ENCODE measurements around the gene GHR. TPM values are rescaled to one million over a fixed set of nuclear protein-coding genes. Genes with fewer than 3 reads are reported as not detected.

The GHR gene
- total and polyA plus RNA-seq, 10 of the 15 experiments (the other 5 are each of a cell fraction or from before 2014, with no cell fraction given): 0.23 to 10.2 (median 0.48) TPM

DNA sequence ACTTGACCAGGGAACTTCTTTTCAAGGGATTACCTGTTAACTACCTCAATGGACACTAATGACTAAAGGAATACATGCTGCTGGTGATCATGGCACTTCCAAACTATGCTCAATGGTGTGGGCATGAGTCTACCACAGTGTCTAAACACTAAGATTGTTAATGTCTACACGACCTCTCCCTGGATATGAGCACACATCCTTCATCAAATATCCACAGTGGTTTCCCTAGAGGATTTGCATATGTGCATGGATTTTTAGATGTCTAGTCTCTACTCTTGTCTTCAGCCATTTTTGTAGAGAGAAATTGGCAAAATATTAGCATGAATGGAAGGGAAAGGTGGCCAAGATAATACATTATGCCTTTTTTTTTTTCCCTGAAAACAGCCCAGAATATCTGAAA, 220.1 kb downstream of the GHR start (continued):
- TF ChIP-seq, protein P1, sequence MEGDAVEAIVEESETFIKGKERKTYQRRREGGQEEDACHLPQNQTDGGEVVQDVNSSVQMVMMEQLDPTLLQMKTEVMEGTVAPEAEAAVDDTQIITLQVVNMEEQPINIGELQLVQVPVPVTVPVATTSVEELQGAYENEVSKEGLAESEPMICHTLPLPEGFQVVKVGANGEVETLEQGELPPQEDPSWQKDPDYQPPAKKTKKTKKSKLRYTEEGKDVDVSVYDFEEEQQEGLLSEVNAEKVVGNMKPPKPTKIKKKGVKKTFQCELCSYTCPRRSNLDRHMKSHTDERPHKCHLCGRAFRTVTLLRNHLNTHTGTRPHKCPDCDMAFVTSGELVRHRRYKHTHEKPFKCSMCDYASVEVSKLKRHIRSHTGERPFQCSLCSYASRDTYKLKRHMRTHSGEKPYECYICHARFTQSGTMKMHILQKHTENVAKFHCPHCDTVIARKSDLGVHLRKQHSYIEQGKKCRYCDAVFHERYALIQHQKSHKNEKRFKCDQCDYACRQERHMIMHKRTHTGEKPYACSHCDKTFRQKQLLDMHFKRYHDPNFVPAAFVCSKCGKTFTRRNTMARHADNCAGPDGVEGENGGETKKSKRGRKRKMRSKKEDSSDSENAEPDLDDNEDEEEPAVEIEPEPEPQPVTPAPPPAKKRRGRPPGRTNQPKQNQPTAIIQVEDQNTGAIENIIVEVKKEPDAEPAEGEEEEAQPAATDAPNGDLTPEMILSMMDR (IDR thresholded peaks at IDR 0.05 in 2 of 3, conservative IDR thresholded peaks at IDR 0.05 in 1 of 3; ENCODE audit: control insufficient read depth in 2 of 3, extremely low read depth in 1 of 3, insufficient read depth in 1 of 3, low read depth in 3 of 3, low read length in 3 of 3): no peak
- TF ChIP-seq, protein P2, sequence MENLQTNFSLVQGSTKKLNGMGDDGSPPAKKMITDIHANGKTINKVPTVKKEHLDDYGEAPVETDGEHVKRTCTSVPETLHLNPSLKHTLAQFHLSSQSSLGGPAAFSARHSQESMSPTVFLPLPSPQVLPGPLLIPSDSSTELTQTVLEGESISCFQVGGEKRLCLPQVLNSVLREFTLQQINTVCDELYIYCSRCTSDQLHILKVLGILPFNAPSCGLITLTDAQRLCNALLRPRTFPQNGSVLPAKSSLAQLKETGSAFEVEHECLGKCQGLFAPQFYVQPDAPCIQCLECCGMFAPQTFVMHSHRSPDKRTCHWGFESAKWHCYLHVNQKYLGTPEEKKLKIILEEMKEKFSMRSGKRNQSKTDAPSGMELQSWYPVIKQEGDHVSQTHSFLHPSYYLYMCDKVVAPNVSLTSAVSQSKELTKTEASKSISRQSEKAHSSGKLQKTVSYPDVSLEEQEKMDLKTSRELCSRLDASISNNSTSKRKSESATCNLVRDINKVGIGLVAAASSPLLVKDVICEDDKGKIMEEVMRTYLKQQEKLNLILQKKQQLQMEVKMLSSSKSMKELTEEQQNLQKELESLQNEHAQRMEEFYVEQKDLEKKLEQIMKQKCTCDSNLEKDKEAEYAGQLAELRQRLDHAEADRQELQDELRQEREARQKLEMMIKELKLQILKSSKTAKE (IDR thresholded peaks at IDR 0.05; ENCODE audit: low read depth, poor library complexity, severe bottlenecking): no peak
- TF ChIP-seq ATF7 (IDR thresholded peaks at IDR 0.05; ENCODE audit: low read depth) (no peak), MEF2A (IDR thresholded peaks at IDR 0.05; ENCODE audit: insufficient read depth, low read depth, low read length) (no peak)

DNA sequence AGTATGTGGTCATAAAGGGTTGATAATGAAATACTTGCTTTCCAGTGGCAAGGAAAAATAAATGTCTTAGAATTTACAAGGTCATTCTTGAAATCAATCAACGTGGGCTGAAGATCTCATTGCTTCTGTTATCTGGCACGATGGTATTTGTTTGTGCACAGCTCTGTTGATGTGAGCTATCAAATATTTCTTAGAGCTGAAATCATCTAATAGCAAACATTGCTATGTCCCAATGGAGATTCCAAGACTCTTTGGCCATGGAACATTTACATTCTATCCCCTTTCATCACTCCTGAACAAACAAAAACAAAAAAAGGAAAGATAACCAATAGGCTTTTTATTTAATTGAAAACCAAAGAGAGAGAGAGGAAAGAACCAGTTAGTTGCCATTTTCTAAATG, 221.9 kb downstream of the GHR start:
- FAIRE-seq (no peak), DNase-seq (ENCODE audit: low read depth, low spot score) (no peak), ATAC-seq (no peak)
- Histone ChIP-seq H3K27me3 (replicated peaks in 1 of 2; ENCODE audit: control insufficient read depth in 2 of 2, insufficient read depth in 2 of 2, low read length in 1 of 2) (no peaks in the 10 kb centered on the region), H3K36me3 (ENCODE audit: control insufficient read depth in 2 of 2, insufficient read depth in 2 of 2, low read length in 1 of 2) (no peaks in the 10 kb centered on the region), H3K4me3 (no peak overlapping the region), H3K4me2 (ENCODE audit: control insufficient read depth, insufficient read depth) (no peak overlapping the region), H3K27ac (ENCODE audit: control insufficient read depth, insufficient read depth) (no peak overlapping the region), H3K4me1 (ENCODE audit: control insufficient read depth, insufficient read depth, low read length) (no peaks in the 10 kb centered on the region), H3K9ac (ENCODE audit: control insufficient read depth, insufficient read depth, low read length) (no peak overlapping the region), H3K9me3 (replicated peaks; ENCODE audit: control insufficient read depth, insufficient read depth, low read length) (no peaks in the 10 kb centered on the region), H2AFZ (ENCODE audit: control insufficient read depth, low read depth, low read length) (no peak overlapping the region), H3K79me2 (ENCODE audit: control insufficient read depth, insufficient read depth, low read length) (no peaks in the 10 kb centered on the region), H4K20me1 (ENCODE audit: control insufficient read depth, insufficient read depth) (no peaks in the 10 kb centered on the region)
- intact Hi-C loops (cut with micrococcal nuclease; ENCODE audit: unreplicated experiment): no loop called here
- ChIA-PET RAD21 (ENCODE audit: unreplicated experiment) (no interaction called here), CTCF (interaction anchor here (0.8 kb wide), 1 partner anchor 9 kb away, joined by 3 read pairs; no protein-coding TSS in a partner anchor), POLR2A (no interaction called here), SMC1A (ENCODE audit: uncharacterized antibody, unreplicated experiment) (interaction anchor here (0.8 to 1.9 kb wide), 3 partner anchors 11 to 60 kb away, joined by 3 to 6 read pairs (median 4); no protein-coding TSS in a partner anchor)
- WGBS (ENCODE audit: insufficient coverage, insufficient replicate concordance, low lambda C conversion rate, missing lambda C conversion rate): 0% methylated on average over 2 of the region's 2 CpGs
- in situ Hi-C loops (cut with MboI): no loop called here
- BruUV-seq (replicated peaks): no TSS peak
- TF ChIP-seq, protein P3, sequence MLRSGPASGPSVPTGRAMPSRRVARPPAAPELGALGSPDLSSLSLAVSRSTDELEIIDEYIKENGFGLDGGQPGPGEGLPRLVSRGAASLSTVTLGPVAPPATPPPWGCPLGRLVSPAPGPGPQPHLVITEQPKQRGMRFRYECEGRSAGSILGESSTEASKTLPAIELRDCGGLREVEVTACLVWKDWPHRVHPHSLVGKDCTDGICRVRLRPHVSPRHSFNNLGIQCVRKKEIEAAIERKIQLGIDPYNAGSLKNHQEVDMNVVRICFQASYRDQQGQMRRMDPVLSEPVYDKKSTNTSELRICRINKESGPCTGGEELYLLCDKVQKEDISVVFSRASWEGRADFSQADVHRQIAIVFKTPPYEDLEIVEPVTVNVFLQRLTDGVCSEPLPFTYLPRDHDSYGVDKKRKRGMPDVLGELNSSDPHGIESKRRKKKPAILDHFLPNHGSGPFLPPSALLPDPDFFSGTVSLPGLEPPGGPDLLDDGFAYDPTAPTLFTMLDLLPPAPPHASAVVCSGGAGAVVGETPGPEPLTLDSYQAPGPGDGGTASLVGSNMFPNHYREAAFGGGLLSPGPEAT (IDR thresholded peaks at IDR 0.05; ENCODE audit: low read depth): no peak
- TF ChIP-seq MXI1 (IDR thresholded peaks at IDR 0.05; ENCODE audit: low read depth, low read length): no peak
- no peak for TF ChIP-seq NFYA (IDR thresholded peaks at IDR 0.05; ENCODE audit: borderline replicate concordance, low read depth, low read length)
- no peak for TF ChIP-seq STAT1 (conservative IDR thresholded peaks at IDR 0.05)
- TF ChIP-seq ATF7 (IDR thresholded peaks at IDR 0.05; ENCODE audit: low read depth): no peak
- no peak for TF ChIP-seq TCF3 (IDR thresholded peaks at IDR 0.05; ENCODE audit: borderline replicate concordance, insufficient read depth, low read depth, low read length)
- no peak for TF ChIP-seq DPF2 (IDR thresholded peaks at IDR 0.05)
- no peak for TF ChIP-seq SMC3 (IDR thresholded peaks at IDR 0.05; ENCODE audit: borderline replicate concordance, low read length)
- TF ChIP-seq SUZ12 (IDR thresholded peaks at IDR 0.05; ENCODE audit: unreplicated experiment): no peak
- TF ChIP-seq, protein P4, sequence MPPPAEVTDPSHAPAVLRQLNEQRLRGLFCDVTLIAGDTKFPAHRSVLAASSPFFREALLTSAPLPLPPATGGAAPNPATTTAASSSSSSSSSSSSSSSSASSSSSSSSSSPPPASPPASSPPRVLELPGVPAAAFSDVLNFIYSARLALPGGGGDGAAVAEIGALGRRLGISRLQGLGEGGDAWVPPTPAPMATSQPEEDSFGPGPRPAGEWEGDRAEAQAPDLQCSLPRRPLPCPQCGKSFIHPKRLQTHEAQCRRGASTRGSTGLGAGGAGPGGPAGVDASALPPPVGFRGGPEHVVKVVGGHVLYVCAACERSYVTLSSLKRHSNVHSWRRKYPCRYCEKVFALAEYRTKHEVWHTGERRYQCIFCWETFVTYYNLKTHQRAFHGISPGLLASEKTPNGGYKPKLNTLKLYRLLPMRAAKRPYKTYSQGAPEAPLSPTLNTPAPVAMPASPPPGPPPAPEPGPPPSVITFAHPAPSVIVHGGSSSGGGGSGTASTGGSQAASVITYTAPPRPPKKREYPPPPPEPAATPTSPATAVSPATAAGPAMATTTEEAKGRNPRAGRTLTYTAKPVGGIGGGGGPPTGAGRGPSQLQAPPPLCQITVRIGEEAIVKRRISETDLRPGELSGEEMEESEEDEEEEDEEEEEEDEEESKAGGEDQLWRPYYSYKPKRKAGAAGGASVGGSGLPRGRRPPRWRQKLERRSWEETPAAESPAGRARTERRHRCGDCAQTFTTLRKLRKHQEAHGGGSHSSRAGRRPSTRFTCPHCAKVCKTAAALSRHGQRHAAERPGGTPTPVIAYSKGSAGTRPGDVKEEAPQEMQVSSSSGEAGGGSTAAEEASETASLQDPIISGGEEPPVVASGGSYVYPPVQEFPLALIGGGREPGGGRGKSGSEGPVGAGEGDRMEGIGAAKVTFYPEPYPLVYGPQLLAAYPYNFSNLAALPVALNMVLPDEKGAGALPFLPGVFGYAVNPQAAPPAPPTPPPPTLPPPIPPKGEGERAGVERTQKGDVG (CRISPR knock-in tag; IDR thresholded peaks at IDR 0.05): no peak
- no peak for TF ChIP-seq BACH1 (IDR thresholded peaks at IDR 0.05; ENCODE audit: borderline replicate concordance)

Measured in GM12878 (cell line).